NCI-H146 (cell line): Measurements from ENCODE around the gene GRK4.

Source experiments
- DNase-seq: peaks from one replicate; lab custom pipeline; 2025; lab: John Stamatoyannopoulos, UW

Gene GRK4

DNA sequence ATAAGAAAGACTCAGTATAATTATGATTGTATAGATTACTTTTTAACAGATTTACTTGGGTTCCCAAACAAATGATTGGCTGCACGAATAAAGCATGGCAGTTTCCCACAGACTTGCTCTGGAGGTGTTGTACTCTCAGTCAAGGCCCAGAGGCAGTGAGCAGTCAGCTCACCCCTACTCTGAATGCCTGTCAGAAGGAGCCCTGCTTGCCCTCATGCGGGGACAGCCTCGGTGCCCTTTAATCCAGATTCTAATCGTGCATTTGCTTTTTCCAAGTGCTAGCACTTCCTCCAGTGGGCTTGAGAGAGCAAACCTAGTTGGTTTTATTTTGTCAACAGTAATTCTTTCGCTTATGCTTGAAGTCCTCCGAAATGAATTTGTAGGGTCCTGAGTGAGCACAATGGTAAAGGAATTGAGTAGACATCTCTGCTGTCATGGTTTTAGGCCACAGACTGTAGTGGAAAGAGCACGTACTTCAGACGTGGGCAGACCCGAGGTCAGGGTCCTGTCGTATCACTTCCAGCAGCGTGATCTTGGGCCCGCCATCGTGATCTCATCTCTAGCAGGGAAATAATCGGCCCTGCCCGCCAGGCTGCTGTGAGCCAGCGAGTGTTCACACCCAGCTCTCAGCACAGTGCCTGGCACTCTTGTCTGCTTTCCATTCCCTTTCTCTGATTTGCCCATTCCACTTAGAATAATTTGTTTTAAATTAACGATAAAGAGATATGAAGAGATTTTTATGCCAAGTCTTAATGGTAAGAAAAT is 48.3 kb downstream of the GRK4 start:
- no peak for DNase-seq

DNA sequence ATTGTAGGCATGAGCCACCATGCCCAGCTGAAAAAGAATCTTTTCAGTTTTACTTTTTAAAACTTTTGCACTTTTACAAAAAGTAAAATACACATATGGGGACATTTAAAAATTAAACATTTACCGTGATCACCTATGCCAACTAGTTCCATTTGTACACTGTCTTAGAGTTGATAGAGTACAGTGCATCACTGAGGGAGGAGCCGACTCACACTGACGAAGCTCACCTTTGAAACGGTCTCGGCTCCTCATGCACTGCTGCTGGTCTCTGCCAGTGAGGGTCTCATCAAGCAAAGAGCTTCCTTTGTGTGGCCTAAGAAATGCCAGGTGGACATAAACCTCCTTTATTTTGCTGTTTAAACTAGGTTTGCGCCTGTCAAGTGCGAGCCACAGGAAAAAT is 50.0 kb downstream of the GRK4 start:
- no peak for DNase-seq

DNA sequence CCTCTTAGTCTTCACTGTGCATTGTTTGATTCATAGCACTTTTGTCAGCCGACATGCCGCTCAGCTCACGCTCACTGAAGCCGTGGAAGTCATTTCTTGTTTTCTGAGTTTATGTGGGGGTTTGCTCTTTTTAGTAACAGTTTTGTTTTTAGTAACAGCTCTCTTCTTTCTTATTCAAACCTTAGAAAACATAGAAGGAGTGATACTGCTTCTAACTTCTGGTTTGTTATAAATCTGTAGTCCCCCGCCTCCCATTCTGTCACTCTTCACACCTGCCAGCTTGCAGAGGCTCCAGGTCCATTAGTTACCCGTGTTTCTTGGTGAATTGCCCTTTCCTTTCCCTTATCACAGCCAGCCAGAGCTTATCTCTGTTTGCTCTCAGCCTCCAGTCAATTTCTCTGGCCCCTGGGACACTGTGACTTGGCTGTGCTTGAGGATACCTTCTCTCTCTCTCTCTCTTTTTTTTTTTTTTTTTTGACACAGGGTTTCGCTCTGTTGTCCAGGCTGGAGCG is 50.5 kb downstream of the GRK4 start:
- peak; percentile 32 for DNase-seq

DNA sequence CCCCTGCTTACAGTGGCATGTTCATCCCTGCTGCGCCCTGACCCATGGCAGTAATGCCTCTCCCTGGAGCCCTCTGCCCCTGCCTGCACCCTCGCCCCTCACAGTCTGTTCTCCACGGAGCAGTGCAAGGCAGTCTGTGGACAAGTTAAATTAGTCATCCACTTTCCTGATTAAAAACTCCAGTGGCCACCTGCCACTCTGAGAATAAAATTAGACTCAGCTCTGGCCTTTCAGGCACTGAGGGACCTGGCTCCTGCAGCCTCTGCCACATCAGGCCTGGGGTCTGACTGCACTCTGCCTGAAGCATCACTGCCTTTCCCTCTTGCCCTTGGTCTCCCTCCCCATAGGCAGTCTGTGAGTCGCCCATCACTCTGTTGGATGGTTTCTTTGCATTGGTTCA is 53.6 kb downstream of the GRK4 start:
- DNase-seq: no peak

DNA sequence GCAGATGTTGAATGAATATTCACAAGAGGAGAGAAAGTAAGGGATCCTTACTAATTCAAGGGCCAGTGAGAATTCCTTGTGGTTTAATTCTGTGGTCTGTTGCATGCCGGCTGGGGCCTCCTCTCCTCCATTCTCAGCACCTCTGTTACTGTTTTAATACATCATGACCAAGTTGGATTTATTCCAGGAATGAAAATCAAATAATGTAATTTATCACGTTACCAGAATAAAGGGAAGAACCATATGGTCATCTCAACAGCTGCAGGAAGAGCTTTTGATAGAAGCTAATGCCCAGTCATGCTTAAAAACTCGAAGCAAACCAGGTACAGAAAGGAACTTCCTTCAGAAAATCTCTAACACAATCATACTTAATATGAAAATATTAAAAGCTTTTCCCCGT is 54.1 kb downstream of the GRK4 start:
- no peak for DNase-seq

DNA sequence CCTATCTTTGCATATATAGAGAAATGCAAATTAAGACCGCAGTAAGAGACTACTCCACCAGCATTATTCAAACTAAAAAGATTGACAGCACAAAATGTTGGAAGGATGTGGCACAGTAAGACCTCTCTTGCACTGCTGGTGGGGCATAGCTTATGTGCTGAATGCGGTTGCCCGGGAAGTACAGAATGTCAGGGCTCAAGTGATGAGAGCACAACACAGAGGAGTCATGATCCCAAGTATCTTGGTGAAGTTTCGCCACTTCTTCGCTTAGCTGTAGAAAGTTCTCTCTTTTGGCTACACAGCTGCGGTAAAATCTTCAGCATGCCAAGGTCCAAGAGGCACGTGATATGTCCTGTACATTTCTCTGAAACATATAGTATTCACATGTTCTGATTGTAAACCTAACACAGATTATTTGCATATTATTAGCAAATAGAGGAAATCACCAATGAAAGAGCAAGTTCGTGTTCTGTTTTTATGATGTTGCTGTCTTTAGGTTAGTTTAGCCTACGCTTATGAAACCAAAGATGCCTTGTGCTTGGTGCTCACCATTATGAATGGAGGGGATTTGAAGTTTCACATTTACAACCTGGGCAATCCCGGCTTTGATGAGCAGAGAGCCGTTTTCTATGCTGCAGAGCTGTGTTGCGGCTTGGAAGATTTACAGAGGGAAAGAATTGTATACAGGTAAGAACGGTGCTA is 55.9 kb downstream of the GRK4 start:
- DNase-seq: no peak

DNA sequence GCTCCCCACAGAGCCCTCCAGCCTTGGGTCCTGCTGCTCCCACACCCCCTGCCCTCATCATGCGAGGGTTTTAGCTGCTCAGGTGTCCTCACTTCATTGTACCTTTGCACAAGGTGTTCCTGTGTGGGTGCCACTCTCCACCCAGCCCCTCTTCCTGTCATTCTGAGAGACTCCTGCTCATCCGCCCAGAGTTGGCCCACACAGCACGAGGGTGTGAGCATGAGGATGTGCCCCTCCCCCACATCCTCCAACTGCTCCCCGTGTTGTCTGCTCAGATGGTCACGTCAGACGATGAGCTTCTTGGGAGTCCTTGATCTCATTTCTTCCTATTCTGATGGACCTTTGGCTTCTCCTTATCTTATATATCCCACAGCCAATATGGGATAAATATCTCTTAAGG is 57.8 kb downstream of the GRK4 start:
- DNase-seq: no peak

DNA sequence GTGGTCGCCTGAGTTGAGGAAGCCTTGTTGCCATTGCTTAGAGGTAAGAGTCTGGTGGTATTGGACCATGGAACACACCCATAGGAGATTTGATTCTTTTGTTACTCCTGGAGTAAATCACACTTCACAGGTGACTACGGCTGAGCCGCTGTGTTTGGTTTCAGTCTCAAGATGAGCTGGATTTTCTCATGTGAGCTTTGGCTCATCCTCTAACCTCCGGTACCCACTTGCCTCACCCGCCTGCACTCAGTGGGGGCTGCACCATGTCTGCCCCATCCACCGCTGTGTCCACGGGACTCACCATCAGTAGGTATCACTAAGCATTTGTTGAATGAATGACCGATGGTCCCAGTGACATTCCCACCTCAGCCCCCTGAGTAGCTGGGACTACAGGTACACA is 58.3 kb downstream of the GRK4 start:
- no peak for DNase-seq

DNA sequence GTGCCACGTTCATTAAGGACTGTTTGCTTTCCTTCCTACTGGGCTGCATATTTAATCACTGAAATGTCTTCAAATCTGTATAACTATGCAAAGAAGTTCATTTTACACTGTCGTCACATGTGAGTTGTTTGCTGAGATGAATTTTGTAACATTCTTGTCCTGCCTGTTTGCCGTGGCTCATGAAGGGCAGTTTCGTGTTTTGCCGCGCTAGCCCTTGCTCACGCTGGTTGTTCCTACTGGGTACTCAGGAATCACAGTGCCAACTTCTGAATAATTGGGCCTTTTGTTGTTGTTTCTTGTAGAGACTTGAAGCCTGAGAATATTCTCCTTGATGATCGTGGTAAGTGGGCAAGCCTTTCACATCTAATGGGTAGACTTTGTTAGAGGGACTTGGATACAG is 58.7 kb downstream of the GRK4 start:
- no peak for DNase-seq

DNA sequence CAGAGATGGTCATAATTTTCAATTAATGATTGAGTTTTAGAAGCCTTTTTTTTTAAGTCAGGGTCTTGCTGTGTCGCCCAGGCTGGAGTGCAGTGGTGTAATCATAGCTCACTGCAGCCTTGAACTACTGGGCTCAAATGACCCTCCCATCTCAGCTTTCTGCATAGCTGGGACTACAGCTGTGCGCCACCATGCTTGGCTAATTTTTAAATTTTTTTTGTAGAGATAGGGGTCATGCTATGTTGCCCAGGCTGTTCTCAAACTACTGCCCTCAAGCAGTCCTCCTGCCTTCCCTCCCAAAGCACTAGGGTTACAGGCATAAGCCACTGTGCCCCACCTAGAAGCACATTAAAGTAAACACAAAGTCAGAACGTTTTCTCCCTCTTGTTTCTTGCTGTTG is 59.3 kb downstream of the GRK4 start:
- DNase-seq: no peak

DNA sequence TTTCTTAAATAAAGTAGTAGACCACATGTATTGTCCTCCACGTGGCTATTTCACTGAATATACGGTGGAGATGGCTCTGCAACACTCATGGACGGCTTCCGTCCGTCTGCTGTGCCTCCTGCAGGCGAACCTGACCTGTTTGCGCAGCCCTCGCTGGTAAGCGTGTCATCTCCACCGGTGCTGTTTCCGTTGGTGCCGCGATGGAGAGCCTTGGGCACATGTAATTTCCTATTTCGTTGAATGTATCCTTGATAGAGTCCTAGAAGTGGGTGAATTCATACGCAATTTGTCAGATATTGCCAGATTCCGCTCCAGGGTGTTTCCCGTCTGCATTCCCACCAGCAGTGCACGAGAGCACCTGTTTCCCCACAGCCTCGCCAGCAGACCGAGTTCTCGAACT is 62.5 kb downstream of the GRK4 start:
- no peak for DNase-seq

DNA sequence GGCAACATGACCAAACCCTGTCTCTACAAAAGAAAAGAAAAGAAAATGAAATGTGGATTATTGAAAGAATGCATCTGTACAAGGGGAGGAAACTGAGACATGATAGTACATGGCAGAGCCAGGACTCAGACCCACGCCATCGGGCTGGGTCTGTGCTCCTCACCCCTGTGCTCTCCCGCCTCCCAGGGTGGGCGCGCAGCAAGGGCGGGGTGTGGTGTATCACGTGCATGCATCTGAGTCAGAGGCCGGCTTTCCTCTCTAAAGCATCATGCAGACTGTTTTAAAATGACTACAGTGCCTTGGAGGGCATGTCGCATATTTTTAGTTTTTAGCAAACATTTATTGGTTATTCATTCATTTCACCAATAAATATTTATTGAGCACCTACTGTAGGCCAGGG is 63.2 kb downstream of the GRK4 start:
- no peak for DNase-seq

DNA sequence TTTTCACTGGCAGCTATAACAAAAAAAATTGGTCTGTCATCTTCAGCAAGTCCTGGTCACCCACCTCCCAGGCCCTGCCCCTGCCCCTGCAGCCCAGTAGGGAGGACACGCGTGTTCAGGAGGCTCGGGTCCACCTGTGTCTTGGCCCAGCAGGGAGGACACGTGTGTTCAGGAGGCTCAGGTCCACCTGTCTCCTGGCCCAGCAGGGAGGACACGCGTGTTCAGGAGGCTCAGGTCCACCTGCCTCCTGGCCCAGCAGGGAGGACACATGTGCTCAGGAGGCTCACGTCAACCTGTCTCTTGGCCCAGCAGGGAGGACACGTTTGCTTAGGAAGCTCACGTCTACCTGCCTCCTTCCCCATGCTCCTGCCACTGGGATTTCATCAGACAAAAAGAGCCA is 66.1 kb downstream of the GRK4 start:
- peak; percentile 74 for DNase-seq

DNA sequence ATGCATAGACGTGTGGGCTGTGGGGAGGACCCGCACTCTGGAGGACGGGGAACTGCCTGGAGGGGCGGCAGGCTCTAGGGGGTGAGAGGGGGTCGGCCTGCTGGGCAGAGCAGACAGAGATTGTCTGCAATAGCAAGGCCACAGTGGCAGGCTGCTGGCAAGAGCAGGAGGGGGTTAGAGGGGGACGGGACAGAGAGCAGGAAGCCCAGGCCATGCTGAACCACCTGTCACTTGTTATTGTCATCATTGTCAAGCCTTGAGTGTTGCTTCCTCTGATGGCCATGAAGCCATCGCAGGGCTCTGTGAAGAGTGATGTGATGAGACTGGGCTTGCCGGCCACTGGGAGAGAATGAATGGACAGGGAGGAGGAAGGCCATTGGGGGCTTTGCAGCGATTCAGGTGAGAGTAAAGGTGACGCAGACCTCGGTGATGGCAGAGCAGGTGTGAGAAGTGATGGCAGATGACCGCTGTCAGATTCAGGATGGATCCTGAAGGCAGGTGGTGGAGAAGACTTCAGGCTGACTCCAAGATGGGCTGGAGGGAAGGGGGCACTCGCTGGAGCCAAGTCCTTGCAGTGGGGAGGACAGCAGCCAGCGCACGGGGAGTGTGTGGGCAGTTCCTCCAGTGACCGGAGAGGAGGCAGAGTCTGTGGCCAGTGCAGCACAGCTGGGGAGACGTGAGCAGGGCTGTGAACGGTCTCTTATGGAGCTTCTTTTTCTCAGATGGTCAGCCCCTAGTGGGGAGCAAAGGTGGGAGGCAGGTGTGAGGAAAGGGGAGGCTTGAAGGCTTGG is 67.4 kb downstream of the GRK4 start:
- peak; percentile 45 for DNase-seq

DNA sequence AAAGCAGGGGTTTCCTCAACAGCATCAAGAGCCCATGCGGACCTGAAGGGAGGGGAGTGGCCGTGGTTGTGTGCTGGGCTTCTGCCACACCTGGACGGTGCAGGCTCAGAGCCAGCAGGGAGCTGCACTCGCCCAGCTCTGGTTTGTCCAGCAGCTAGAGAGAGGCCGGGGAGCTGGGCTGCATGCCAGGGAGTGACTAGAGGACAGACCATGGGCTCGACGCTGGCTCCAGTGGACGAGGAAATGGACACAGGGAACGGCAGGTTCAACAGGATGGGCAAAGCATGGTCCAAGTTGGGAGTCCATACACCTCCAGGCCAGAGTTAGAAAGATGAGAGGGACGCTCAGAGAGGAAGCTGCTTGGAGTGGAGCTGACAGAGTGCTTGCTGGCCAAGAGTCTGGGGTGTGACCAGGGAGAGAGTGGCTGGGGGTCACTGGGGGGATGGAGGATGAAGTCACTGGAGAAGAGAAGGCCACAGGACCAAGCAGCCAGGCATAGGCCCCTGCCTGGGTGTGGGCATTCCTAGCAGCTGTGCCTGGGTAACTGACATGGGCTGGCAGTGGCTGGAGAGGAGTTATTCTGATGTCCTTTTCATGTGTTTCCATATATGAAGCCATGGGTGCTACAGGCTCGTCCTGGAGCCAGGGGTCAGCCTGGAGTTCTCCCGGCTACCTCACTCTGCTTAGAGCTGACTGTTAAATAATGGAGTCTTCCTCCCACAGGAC is 68.1 kb downstream of the GRK4 start:
- peak; percentile 77 for DNase-seq

DNA sequence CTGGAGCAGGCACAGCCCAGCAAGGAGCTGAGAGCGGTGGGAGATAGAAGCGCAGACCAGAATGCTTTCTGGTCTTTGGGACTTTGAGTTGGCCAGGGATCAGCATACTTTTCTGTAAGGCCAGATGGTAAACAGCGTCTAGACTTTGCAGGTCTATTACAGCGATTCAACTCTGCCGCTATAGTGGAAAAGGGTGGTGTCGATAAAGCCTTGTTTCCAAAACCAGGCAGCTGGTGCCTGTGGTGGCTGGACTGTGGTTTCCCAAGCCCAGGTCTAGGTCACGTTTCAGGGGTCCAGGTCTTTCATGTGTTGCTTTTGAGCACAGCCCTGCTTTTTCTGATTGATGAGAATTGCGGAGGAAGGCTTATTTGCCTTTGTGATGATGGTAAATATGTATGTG is 70.9 kb downstream of the GRK4 start:
- no peak for DNase-seq

DNA sequence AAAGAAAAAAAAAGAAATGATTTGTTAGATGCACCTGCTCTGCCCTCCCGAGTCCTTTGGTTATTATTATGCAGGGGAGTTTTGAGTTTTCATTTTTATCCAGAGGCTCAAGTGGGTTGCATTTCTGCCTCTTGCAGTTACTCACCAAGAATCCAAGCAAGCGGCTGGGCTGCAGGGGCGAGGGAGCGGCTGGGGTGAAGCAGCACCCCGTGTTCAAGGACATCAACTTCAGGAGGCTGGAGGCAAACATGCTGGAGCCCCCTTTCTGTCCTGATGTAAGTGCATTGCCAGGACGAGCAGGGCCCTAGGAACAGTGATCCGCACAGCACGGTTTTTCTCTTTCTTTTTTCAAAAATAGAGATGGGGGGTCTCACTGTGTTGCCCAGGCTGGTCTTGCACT is 71.9 kb downstream of the GRK4 start:
- no peak for DNase-seq

DNA sequence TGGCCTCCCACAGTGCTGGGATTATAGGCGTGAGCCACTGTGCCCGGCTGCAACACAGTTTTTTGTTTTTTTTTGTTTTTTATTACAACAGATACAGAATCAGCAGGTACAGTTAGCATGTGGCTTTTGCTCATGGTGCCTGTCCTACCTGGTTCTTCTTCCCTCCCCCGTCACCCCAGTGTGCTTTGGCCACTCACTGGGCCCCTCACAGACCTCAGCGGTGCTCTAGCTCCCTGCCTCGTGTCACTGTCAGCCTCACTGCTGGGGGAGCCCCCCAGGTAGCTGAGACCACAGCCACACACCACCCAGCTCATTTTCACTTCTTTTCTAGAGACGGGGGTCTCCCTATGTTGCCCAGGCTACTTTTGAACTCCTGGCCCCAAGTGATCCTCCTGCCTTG is 72.3 kb downstream of the GRK4 start:
- no peak for DNase-seq

DNA sequence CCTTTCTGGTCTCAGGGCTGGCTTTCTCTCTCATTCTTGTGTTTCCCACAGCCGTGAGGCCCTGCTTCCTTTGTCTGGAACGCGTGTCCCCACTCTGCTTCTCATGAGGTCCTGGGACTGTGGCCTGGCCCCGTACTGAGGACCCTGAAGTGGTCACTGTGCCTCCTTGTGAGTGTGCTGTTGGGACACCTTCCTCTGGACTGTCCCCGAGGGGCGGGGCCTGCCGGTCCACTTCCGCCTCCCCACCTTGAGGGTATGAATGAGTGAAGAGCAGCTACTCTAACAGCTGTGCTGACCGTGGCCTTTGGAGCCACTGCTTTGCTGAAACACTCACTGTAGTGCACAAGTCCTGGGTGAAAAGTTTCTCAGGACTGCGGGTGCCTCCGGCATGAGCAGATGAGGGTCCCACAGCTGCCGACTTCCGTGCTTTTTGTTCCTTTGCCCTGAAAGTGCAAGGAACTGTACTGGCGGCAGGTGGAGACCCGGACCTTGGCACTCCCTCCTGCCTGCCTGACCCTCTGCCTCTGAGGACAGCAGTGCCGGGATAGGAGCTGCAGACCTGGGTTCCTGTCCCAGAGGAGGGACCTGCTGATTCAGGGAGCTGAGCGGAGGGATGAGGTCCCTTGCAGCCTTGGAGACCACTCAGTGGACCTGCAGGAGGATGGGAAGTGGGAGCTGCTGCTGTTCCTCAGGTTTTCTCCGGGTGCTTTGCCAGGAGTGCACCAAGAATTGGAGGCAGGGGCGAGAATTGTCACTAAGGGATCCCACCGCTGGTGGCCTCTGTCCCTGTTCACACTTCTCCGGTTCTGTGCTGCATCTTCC is 73.0 kb downstream of the GRK4 start:
- no peak for DNase-seq

DNA sequence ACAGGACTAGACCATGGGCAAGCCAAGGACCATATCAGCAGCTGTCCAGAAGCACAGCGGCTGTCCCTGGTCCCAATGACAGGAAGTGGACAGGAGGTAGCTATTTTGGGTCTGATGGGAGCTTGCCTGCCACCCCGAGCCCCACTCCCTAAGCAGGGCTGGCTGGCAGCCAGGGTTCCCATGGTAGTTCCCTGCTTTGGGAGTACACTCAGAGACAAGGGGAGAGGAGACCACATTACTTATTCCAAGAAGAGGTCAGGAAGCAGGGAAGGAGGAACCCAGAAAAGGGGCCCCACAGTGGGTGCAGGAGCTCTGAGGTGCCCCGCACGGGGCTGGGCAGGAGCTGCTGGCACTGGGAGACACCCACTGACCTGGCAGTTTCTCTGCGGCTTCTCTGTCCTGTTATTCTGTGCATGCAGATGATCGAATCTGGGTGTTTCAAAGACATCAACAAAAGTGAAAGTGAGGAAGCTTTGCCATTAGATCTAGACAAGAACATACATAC is 74.6 kb downstream of the GRK4 start:
- peak; percentile 8 for DNase-seq
